PC-3 (cell line): ENCODE data around the gene EHMT1. TPM values are rescaled to one million over a fixed set of nuclear protein-coding genes. Genes with fewer than 3 reads are reported as not detected.
"Not testable (repeated sequence)": the region's sequence is repeated elsewhere in the genome, so short reads cannot be mapped to it uniquely, and the experiment has no call there.

ENCODE experiments used
- ATAC-seq: fragments of 200-7000 bp; cut with Tn5 transposase; 2 replicates; pipeline ENCODE4 v1.9.1; 2020; ENCODE audit warnings: mild to moderate bottlenecking, moderate library complexity
- BruUV-seq: library from RNA; stranded (reverse); fragments of 400-500 nt; replicated peaks from 2 replicates; lab custom pipeline; 2021; lab: Mats Ljungman, UMichigan
- CTCF ChIA-PET: fragments of 300-600 bp; sonication (Branson Sonifier 250); formaldehyde crosslinking; loops from one replicate; lab custom pipeline; 2022; ENCODE audit warnings: antibody characterized with exemption; lab: Charles Lee
- POLR2A ChIA-PET: fragments of 300-600 bp; sonication (Branson Sonifier 250); formaldehyde crosslinking; loops from one replicate; lab custom pipeline; 2022; ENCODE audit warnings: antibody characterized with exemption; ENCODE audit not compliant: unreplicated experiment; lab: Charles Lee
- DNase-seq: peaks from one replicate; pipeline ENCODE4 v3.0.0-alpha.2; 2015
- H2AFZ ChIP-seq: fragments of 300-600 bp; sonication (generic); 2 replicates; pipeline ENCODE4 v1.6.0; 2016; ENCODE audit warnings: antibody characterized with exemption, low read length
- H3F3A ChIP-seq: fragments of 300-600 bp; sonication (generic); one replicate; pipeline ENCODE4 v1.6.0; 2017; ENCODE audit warnings: antibody characterized with exemption, low read length, control low read depth, mild to moderate bottlenecking; ENCODE audit not compliant: unreplicated experiment
- H3K27ac ChIP-seq: fragments of 300-600 bp; sonication (generic); 2 replicates; pipeline ENCODE4 v1.5.1; 2016; ENCODE audit warnings: mild to moderate bottlenecking, low read length
- H3K27me3 ChIP-seq: fragments of 300-600 bp; sonication (generic); 2 replicates; pipeline ENCODE4 v1.6.1; 2016; ENCODE audit warnings: low read length, mixed read lengths
- H3K36me3 ChIP-seq: fragments of 300-600 bp; sonication (generic); 2 replicates; pipeline ENCODE4 v1.6.1; 2016; ENCODE audit warnings: low read depth, mixed run types, low read length, mixed read lengths
- H3K4me1 ChIP-seq: fragments of 300-600 bp; sonication (generic); 2 replicates; pipeline ENCODE4 v1.5.1; 2016; ENCODE audit warnings: low read length; ENCODE audit not compliant: insufficient read depth
- H3K4me2 ChIP-seq: fragments of 300-600 bp; sonication (generic); 2 replicates; pipeline ENCODE4 v1.6.0; 2016; ENCODE audit warnings: low read length
- H3K4me3 ChIP-seq: fragments of 300-600 bp; sonication (generic); 2 replicates; pipeline ENCODE4 v1.5.1; 2016; ENCODE audit warnings: mild to moderate bottlenecking, low read length, mixed read lengths
- H3K79me2 ChIP-seq: fragments of 300-600 bp; sonication (generic); 2 replicates; pipeline ENCODE4 v1.6.1; 2017; ENCODE audit warnings: low read length, mixed read lengths
- H3K9ac ChIP-seq: fragments of 300-600 bp; sonication (generic); 2 replicates; pipeline ENCODE4 v1.6.0; 2016; ENCODE audit warnings: mild to moderate bottlenecking, low read length
- H3K9me2 ChIP-seq: fragments of 300-600 bp; sonication (generic); replicated peaks from 2 replicates; pipeline ENCODE4 v1.6.1; 2016; ENCODE audit warnings: mixed run types, low read length, mixed read lengths
- H3K9me3 ChIP-seq: fragments of 300-600 bp; sonication (generic); 2 replicates; pipeline ENCODE4 v1.6.1; 2016; ENCODE audit warnings: low read length, mixed read lengths
- H4K20me1 ChIP-seq: fragments of 300-600 bp; sonication (generic); 2 replicates; pipeline ENCODE4 v1.6.1; 2016; ENCODE audit warnings: low read length, mixed read lengths
- EZH2 ChIP-seq: fragments of 300-600 bp; sonication (generic); IDR thresholded peaks from one replicate; pipeline ENCODE4 v1.6.1; 2017; ENCODE audit warnings: antibody characterized with exemption, mild to moderate bottlenecking, low read length; ENCODE audit not compliant: unreplicated experiment
- EZH2phosphoT487 ChIP-seq: fragments of 300-600 bp; sonication (generic); IDR thresholded peaks from 2 replicates; pipeline ENCODE4 v1.6.1; 2018; ENCODE audit warnings: mild to moderate bottlenecking, antibody characterized with exemption, low read length, borderline replicate concordance
- intact Hi-C: fragments of 100-400 bp; cut with micrococcal nuclease; formaldehyde crosslinking; loops from 2 replicates; pipeline ENCODE4 v1.9.0; 2023
- total RNA-seq: library from RNA; depleted of rRNA; stranded (reverse); fragments of >200 nt; gene quantifications from 2 replicates; pipeline ENCODE4 v1.2.3, GENCODE V29; 2014
- TF ChIP-seq, protein P1 (sequence below): fragments of 300-600 bp; sonication (generic); conservative IDR thresholded peaks from 2 replicates; pipeline ENCODE4 v1.5.1; 2017; ENCODE audit warnings: antibody characterized with exemption, low read depth, mild to moderate bottlenecking, low read length

The EHMT1 gene
- total RNA-seq, 1 experiment from 2014 or later: 42.8 TPM

DNA sequence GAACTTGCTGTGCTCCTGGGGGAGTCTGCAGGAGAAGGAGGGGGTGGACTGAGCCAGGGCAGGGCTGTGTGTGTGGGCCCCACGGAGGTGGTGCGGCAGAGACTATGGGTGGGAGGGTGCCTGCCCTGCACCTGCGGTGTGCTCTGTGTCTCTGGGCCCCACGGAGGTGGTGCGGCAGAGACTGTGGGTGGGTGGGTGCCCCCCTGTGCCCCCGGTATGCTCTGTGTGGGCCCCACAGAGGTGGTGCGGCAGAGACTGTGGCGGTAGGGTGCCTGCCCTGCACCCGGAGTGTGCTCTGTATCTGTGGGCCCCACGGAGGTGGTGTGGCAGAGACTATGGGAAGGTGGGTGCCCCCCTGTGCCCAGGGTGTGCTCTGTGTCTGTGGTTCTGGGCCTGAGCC lies 103.7 kb downstream of the EHMT1 start:
- H3K4me3 ChIP-seq: no peak overlapping the region
- no peaks in the 10 kb centered on the region for H4K20me1 ChIP-seq
- CTCF ChIA-PET: no interaction called here
- no peak overlapping the region for H2AFZ ChIP-seq
- H3K9me2 ChIP-seq: no peaks in the 10 kb centered on the region
- TF ChIP-seq, protein P1, sequence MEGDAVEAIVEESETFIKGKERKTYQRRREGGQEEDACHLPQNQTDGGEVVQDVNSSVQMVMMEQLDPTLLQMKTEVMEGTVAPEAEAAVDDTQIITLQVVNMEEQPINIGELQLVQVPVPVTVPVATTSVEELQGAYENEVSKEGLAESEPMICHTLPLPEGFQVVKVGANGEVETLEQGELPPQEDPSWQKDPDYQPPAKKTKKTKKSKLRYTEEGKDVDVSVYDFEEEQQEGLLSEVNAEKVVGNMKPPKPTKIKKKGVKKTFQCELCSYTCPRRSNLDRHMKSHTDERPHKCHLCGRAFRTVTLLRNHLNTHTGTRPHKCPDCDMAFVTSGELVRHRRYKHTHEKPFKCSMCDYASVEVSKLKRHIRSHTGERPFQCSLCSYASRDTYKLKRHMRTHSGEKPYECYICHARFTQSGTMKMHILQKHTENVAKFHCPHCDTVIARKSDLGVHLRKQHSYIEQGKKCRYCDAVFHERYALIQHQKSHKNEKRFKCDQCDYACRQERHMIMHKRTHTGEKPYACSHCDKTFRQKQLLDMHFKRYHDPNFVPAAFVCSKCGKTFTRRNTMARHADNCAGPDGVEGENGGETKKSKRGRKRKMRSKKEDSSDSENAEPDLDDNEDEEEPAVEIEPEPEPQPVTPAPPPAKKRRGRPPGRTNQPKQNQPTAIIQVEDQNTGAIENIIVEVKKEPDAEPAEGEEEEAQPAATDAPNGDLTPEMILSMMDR: no peak
- no peak for TF ChIP-seq EZH2phosphoT487
- TF ChIP-seq EZH2: no peak
- intact Hi-C loops: no loop called here
- no peaks in the 10 kb centered on the region for H3F3A ChIP-seq
- no peaks in the 10 kb centered on the region for H3K27me3 ChIP-seq
- no TSS peak for BruUV-seq
- POLR2A ChIA-PET: no interaction called here
- no peaks in the 10 kb centered on the region; the same call in 1 of the 2 replicates for H3K36me3 ChIP-seq
- DNase-seq (no peak), ATAC-seq (no peak)
- H3K27ac ChIP-seq: no peak overlapping the region
- H3K9me3 ChIP-seq: no peaks in the 10 kb centered on the region
- H3K79me2 ChIP-seq: peaks cover 26% of the 10 kb centered on the region
- H3K4me2 ChIP-seq: no peak overlapping the region
- no peaks in the 10 kb centered on the region for H3K4me1 ChIP-seq
- H3K9ac ChIP-seq: no peak overlapping the region

DNA sequence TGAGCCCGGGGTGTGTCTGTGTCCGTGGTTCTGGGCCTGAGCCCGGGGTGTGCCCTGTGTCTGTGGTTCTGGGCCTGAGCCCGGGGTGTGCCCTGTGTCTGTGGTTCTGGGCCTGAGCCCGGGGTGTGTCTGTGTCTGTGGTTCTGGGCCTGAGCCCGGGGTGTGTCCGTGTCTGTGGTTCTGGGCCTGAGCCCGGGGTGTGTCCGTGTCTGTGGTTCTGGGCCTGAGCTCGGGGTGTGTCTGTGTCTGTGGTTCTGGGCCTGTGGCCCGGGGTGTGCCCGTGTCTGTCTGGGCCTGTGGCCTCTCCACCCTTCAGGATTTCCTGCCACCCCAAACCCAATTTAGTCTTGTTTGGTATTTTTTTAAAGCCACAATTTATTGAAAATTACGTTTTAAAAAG lies 104.6 kb downstream of the EHMT1 start:
- H3K27me3 ChIP-seq, H3K9me3 ChIP-seq, POLR2A ChIA-PET, H4K20me1 ChIP-seq, BruUV-seq, ATAC-seq, DNase-seq, CTCF ChIA-PET, H3K9ac ChIP-seq, H3K9me2 ChIP-seq, H3F3A ChIP-seq, H3K36me3 ChIP-seq, H3K4me1 ChIP-seq, H3K27ac ChIP-seq, H3K4me3 ChIP-seq, H3K4me2 ChIP-seq, H2AFZ ChIP-seq, intact Hi-C loops: not testable (repeated sequence)
- H3K79me2 ChIP-seq: peaks cover 26% of the 10 kb centered on the region

DNA sequence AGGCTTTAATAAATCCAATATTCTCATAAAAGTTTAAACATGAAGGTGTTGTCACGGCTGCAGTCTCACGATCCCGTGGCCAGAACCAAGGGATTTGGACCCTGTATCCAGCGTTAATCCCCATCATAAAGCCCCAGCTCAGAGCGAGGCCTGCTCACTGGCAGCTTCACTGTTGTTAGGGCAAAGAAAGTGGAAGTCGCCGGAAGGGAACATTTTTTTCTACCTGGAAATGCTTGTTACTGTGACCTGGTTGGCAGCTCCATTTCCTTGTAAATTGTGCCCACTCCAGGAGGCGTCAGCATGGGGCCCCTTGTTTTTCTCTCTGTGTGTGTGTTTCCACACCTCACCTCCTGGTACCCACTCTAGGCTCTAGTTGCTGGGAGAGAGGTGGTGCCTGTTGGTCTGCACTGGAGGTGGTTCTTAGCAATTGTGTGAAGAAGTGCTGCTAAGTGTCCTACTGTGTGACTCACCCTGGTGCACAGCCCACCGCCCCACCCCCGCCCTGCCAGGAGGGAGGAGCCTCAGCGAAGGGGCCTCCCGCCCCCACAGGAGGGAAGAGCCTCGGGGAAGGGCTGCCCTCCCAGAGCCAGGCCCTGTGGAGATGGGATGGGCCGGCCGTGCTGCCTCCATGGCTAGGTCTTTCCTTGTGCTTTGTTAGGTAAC lies 105.1 kb downstream of the EHMT1 start:
- no peak for ATAC-seq
- H3F3A ChIP-seq: no peaks in the 10 kb centered on the region

More for the DNA sequence above, 105.1 kb downstream of the EHMT1 start:
- no peaks in the 10 kb centered on the region for H3K4me1 ChIP-seq
- H2AFZ ChIP-seq: no peak overlapping the region
- H3K27me3 ChIP-seq: no peaks in the 10 kb centered on the region
- no peak for DNase-seq
- no peak overlapping the region for H3K4me2 ChIP-seq
- H3K79me2 ChIP-seq: peaks cover 26% of the 10 kb centered on the region
- no peaks in the 10 kb centered on the region; the same call in 1 of the 2 replicates for H3K36me3 ChIP-seq
- no peak overlapping the region for H3K9ac ChIP-seq
- ChIA-PET CTCF (no interaction called here), POLR2A (no interaction called here)
- no peak for TF ChIP-seq EZH2phosphoT487
- TF ChIP-seq EZH2: no peak
- TF ChIP-seq, protein P1: no peak
- BruUV-seq: no TSS peak
- H3K9me3 ChIP-seq: no peaks in the 10 kb centered on the region
- H3K27ac ChIP-seq: no peak overlapping the region
- intact Hi-C loops: no loop called here
- H3K9me2 ChIP-seq: no peaks in the 10 kb centered on the region
- H3K4me3 ChIP-seq: no peak overlapping the region
- H4K20me1 ChIP-seq: no peaks in the 10 kb centered on the region
